Trophoblast cell (in vitro differentiated cells and primary cell): ENCODE measurements around the gene ADARB2.
"Not testable (repeated sequence)": the region's sequence is repeated elsewhere in the genome, so short reads cannot be mapped to it uniquely, and the experiment has no call there.

ENCODE experiments used
- DNase-seq, 2 donors: peaks; one replicate each; pipeline ENCODE4 v3.0.0-alpha.2; 2016
- H2AFZ ChIP-seq: 2 replicates; pipeline ENCODE4 v1.6.1; 2013; ENCODE audit warnings: low read length, moderate library complexity, mild to moderate bottlenecking; ENCODE audit not compliant: insufficient read depth, poor library complexity
- H2AK5ac ChIP-seq: 2 replicates; pipeline ENCODE4 v1.6.1; 2013; ENCODE audit warnings: mild to moderate bottlenecking, low read length
- H2BK120ac ChIP-seq: 2 replicates; pipeline ENCODE4 v1.6.1; 2013; ENCODE audit warnings: low read length, mild to moderate bottlenecking, moderate library complexity; ENCODE audit not compliant: insufficient read depth, poor library complexity
- H2BK12ac ChIP-seq: 2 replicates; pipeline ENCODE4 v1.6.1; 2013; ENCODE audit warnings: mild to moderate bottlenecking, low read length, moderate library complexity
- H2BK5ac ChIP-seq: 2 replicates; pipeline ENCODE4 v1.6.1; 2013; ENCODE audit warnings: low read length, low read depth, moderate library complexity, mild to moderate bottlenecking; ENCODE audit not compliant: poor library complexity
- H3K14ac ChIP-seq: 2 replicates; pipeline ENCODE4 v1.6.1; 2013; ENCODE audit warnings: mild to moderate bottlenecking, low read length
- H3K18ac ChIP-seq: 2 replicates; pipeline ENCODE4 v1.6.1; 2013; ENCODE audit warnings: mild to moderate bottlenecking, low read length
- H3K23ac ChIP-seq: 2 replicates; pipeline ENCODE4 v1.6.1; 2013; ENCODE audit warnings: low read length
- H3K27ac ChIP-seq: 2 replicates; pipeline ENCODE4 v1.5.1; 2013; ENCODE audit warnings: low read depth, mild to moderate bottlenecking, inconsistent platforms, low read length, moderate library complexity
- H3K27me3 ChIP-seq: 2 replicates; pipeline ENCODE4 v1.6.1; 2013; ENCODE audit warnings: inconsistent platforms, mild to moderate bottlenecking, low read length, moderate library complexity; ENCODE audit not compliant: insufficient read depth
- H3K36me3 ChIP-seq, 2 experiments: 1 replicate in 1 of 2; 2 replicates in 1 of 2; pipeline ENCODE4 v1.6.1; 2013; ENCODE audit warnings: low read length in 2 of 2, mild to moderate bottlenecking in 2 of 2, moderate library complexity in 1 of 2; ENCODE audit not compliant: insufficient read depth in 2 of 2, control insufficient read depth in 1 of 2
- H3K4ac ChIP-seq: 2 replicates; pipeline ENCODE4 v1.6.1; 2013; ENCODE audit warnings: low read depth, mild to moderate bottlenecking, low read length, moderate library complexity
- H3K4me1 ChIP-seq, 2 experiments: 1 replicate in 1 of 2; 2 replicates in 1 of 2; pipeline ENCODE4 v1.6.1; 2013; ENCODE audit warnings: low read length in 2 of 2, mild to moderate bottlenecking in 2 of 2, moderate library complexity in 1 of 2; ENCODE audit not compliant: insufficient read depth in 2 of 2, control insufficient read depth in 1 of 2
- H3K4me2 ChIP-seq: 2 replicates; pipeline ENCODE4 v1.6.1; 2013; ENCODE audit warnings: inconsistent platforms, mild to moderate bottlenecking, low read length, moderate library complexity
- H3K4me3 ChIP-seq: 2 replicates; pipeline ENCODE4 v1.5.1; 2013; ENCODE audit warnings: mild to moderate bottlenecking, low read depth, low read length, inconsistent platforms
- H3K79me1 ChIP-seq: one replicate; pipeline ENCODE4 v1.6.1; 2013; ENCODE audit warnings: low read length
- H3K79me2 ChIP-seq: 2 replicates; pipeline ENCODE4 v1.6.1; 2013; ENCODE audit warnings: low read length, mild to moderate bottlenecking; ENCODE audit not compliant: control insufficient read depth, insufficient read depth, poor library complexity
- H3K9ac ChIP-seq: 2 replicates; pipeline ENCODE4 v1.6.1; 2013; ENCODE audit warnings: mild to moderate bottlenecking, low read length
- H3K9me3 ChIP-seq: 2 replicates; pipeline ENCODE4 v1.6.1; 2013; ENCODE audit warnings: low read depth, mild to moderate bottlenecking, control low read depth, inconsistent platforms, low read length; ENCODE audit not compliant: insufficient read depth
- H4K12ac ChIP-seq: 2 replicates; pipeline ENCODE4 v1.6.1; 2013; ENCODE audit warnings: low read depth, mild to moderate bottlenecking, low read length, moderate library complexity
- H4K8ac ChIP-seq: 2 replicates; pipeline ENCODE4 v1.6.1; 2013; ENCODE audit warnings: low read depth, mild to moderate bottlenecking, low read length, moderate library complexity
- H4K91ac ChIP-seq: one replicate; pipeline ENCODE4 v1.6.1; 2013; ENCODE audit warnings: low read depth, mild to moderate bottlenecking, low read length, moderate library complexity
- WGBS: extraction: QIAGEN DNeasy Blood & Tissue Kit; methylation state at CpG from one replicate; pipeline ENCODE4 v1.1.7; 2013; ENCODE audit warnings: missing lambda C conversion rate; ENCODE audit not compliant: insufficient read length, insufficient coverage; ENCODE audit errors: extremely low coverage; 5-methylcytosine and 5-hydroxymethylcytosine counted together

Gene ADARB2

GRCh38 chr10:1463971-1464370, 273.4 kb downstream of the ADARB2 start:
- H3K23ac ChIP-seq, H3K79me1 ChIP-seq, H3K4me1 ChIP-seq, H3K14ac ChIP-seq, H3K9ac ChIP-seq, H3K18ac ChIP-seq, H2BK5ac ChIP-seq, H3K79me2 ChIP-seq, H4K12ac ChIP-seq, H3K36me3 ChIP-seq, H4K8ac ChIP-seq, DNase-seq, H2BK120ac ChIP-seq, H2BK12ac ChIP-seq, H4K91ac ChIP-seq, H3K4me2 ChIP-seq, H3K9me3 ChIP-seq, H3K4ac ChIP-seq, H3K4me3 ChIP-seq, H3K27ac ChIP-seq, H2AFZ ChIP-seq, H3K27me3 ChIP-seq, H2AK5ac ChIP-seq: not testable (repeated sequence)
- WGBS = no CpG with 5 or more reads among the region's 26 CpGs

GRCh38 chr10:1462994-1463633, 274.2 kb downstream of the ADARB2 start:
- Histone ChIP-seq H3K4me3 (no peak overlapping the region), H3K27ac (no peak overlapping the region)

GRCh38 chr10:1462521-1462920, 274.8 kb downstream of the ADARB2 start:
- no peak overlapping the region for H3K18ac ChIP-seq
- H3K27ac ChIP-seq = no peak overlapping the region
- H3K27me3 ChIP-seq = no peaks in the 10 kb centered on the region
- H3K36me3 ChIP-seq = no peaks in the 10 kb centered on the region
- H3K4me2 ChIP-seq = no peak overlapping the region
- H2BK120ac ChIP-seq = no peak overlapping the region
- no peak overlapping the region for H4K12ac ChIP-seq
- no peak overlapping the region for H3K4ac ChIP-seq
- H3K9me3 ChIP-seq = no peaks in the 10 kb centered on the region
- no peak overlapping the region for H2AK5ac ChIP-seq
- H3K79me2 ChIP-seq = no peaks in the 10 kb centered on the region
- peak overlapping the region; percentile 76 for H3K23ac ChIP-seq
- peaks cover 0 to 2% of the 10 kb centered on the region in 2 experiments for H3K4me1 ChIP-seq
- no peak overlapping the region for H2BK12ac ChIP-seq
- H3K9ac ChIP-seq = no peak overlapping the region
- no peak overlapping the region for H3K4me3 ChIP-seq
- no peak overlapping the region for H3K14ac ChIP-seq
- WGBS = no CpG with 5 or more reads among the region's 1 CpG
- H3K79me1 ChIP-seq = no peaks in the 10 kb centered on the region
- no peak overlapping the region for H4K8ac ChIP-seq
- no peak for DNase-seq
- no peak overlapping the region for H2BK5ac ChIP-seq
- no peak overlapping the region for H4K91ac ChIP-seq
- no peak overlapping the region for H2AFZ ChIP-seq

More at GRCh38 chr10:1462994-1463633, 274.2 kb downstream of the ADARB2 start:
- no peak overlapping the region for H2AK5ac ChIP-seq
- H3K4me2 ChIP-seq = no peak overlapping the region
- H3K36me3 ChIP-seq = no peaks in the 10 kb centered on the region
- no peak overlapping the region for H2AFZ ChIP-seq
- H3K27me3 ChIP-seq = no peaks in the 10 kb centered on the region
- H3K4me1 ChIP-seq = peaks cover 0 to 2% of the 10 kb centered on the region in 2 experiments
- no peaks in the 10 kb centered on the region for H3K79me1 ChIP-seq
- no peak overlapping the region for H2BK5ac ChIP-seq
- no peaks in the 10 kb centered on the region for H3K79me2 ChIP-seq
- no peak overlapping the region for H3K23ac ChIP-seq
- no peaks in the 10 kb centered on the region for H3K9me3 ChIP-seq
- no peak for DNase-seq
- no peak overlapping the region for H4K8ac ChIP-seq
- H3K14ac ChIP-seq = no peak overlapping the region
- WGBS = no CpG with 5 or more reads among the region's 23 CpGs
- no peak overlapping the region for H3K18ac ChIP-seq
- H2BK12ac ChIP-seq = no peak overlapping the region
- no peak overlapping the region for H3K9ac ChIP-seq
- no peak overlapping the region for H3K4ac ChIP-seq
- no peak overlapping the region for H4K12ac ChIP-seq
- H2BK120ac ChIP-seq = no peak overlapping the region
- no peak overlapping the region for H4K91ac ChIP-seq

- H3K4me2 ChIP-seq = no peak overlapping the region
- no peak overlapping the region for H3K4ac ChIP-seq
- H2AFZ ChIP-seq = no peak overlapping the region
- no peak overlapping the region for H3K23ac ChIP-seq
- H3K27me3 ChIP-seq = no peaks in the 10 kb centered on the region
- no peak overlapping the region for H2AK5ac ChIP-seq
- H3K4me1 ChIP-seq = peaks cover 0 to 2% of the 10 kb centered on the region in 2 experiments
- no peak overlapping the region for H3K4me3 ChIP-seq
- H4K91ac ChIP-seq = no peak overlapping the region
- DNase-seq = no peak
- H4K8ac ChIP-seq = no peak overlapping the region
- H2BK120ac ChIP-seq = no peak overlapping the region
- H2BK5ac ChIP-seq = no peak overlapping the region
- H2BK12ac ChIP-seq = no peak overlapping the region
- H3K9ac ChIP-seq = no peak overlapping the region
- no peak overlapping the region for H4K12ac ChIP-seq
- H3K9me3 ChIP-seq = no peaks in the 10 kb centered on the region
- H3K79me2 ChIP-seq = no peaks in the 10 kb centered on the region
- no peak overlapping the region for H3K27ac ChIP-seq
- no peaks in the 10 kb centered on the region for H3K79me1 ChIP-seq
- H3K14ac ChIP-seq = no peak overlapping the region
- no peaks in the 10 kb centered on the region for H3K36me3 ChIP-seq
- no CpG with 5 or more reads among the region's 5 CpGs for WGBS
- no peak overlapping the region for H3K18ac ChIP-seq
Observed at GRCh38 chr10:1462032-1462431, 275.3 kb downstream of the ADARB2 start.
